Measurements from ENCODE around the gene WWC1.

Gene WWC1

DNA sequence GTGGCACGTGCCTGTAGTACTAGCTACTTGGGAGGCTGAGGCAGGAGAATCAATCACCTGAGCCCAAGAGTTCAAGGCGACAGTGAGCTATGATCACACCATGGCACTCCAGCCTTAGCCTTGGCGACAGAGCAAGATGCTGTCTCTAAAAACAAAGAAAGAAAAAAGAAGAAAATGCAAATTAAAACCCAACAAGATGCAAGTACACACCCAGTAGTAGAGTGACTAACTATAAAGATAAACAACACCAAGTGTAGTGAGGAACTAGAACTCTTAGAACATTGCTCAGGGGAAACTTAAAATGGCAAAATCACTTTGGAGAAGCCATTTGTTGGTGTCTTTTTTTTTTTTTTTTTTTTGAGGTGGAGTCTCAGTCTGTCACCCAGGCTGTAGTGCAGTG, 160.1 kb downstream of the WWC1 start:
- DNase-seq: no peak

DNA sequence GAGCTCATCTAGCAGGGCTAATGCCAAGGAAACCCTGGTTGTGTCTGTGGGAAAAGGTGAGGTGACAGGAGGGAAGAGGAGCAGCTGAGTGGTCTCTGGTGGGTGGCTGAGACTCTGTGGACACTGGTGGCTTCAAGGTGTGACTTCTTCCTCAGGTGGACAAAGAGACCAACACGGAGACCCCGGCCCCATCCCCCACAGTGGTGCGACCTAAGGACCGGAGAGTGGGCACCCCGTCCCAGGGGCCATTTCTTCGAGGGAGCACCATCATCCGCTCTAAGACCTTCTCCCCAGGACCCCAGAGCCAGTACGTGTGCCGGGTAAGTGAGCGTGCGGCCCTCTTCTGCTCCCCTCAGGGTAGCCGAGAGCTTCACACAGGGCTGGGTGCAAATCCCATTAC, 163.8 kb downstream of the WWC1 start:
- DNase-seq: no peak

DNA sequence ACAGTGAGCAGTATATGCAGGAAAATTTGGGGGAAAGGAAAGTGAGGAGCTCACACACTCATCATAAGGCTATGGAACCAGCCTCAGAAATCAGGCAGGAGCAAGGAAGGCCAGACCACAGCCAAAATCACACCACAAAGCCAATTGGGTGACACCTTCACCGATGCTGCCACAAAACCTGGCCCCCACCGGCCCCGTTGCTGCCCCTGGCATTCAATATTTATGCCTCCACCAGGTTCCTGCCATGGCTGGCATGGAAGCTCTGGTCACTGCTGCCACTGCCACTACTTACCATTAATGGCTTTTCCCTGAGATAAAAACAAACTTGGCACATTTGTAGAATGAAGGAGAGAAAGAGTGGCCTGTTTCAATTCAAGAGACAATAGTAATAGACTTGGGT, 166.1 kb downstream of the WWC1 start:
- DNase-seq: no peak

DNA sequence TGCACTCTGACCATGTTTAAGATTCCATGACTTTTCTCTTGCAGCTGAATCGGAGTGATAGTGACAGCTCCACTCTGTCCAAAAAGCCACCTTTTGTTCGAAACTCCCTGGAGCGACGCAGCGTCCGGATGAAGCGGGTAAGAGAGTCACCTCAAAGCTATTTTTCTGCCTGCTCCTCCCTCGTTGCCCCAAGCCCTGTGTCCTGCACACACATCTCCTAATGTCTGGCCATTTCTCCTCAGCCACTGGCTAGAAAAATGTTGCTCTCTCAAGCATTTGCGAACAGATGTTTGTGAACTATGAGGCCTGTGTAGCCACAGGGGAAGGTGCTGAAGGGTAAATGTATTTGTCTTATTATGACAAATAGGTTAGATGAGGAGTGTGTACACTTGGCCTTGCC, 169.2 kb downstream of the WWC1 start:
- no peak for DNase-seq

DNA sequence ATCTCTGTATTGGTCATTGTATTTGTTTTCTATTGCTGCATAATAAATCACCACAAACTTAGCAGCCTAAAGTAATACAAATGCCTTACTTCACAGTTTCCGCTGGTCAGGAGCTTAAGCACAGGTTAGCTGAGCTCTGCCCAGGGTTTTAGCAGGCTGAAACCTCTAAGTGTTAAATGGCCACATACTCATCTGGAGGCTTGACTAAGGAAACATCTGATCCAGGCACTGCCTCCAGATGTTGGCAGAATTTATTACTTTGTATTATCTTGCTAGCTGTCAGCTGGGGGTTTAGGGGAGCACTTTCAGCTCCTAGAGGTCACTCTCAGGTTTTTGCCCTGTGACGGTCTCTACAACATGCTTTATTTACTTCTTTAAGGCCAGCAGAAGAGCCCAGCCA, 171.6 kb downstream of the WWC1 start:
- no peak for DNase-seq

DNA sequence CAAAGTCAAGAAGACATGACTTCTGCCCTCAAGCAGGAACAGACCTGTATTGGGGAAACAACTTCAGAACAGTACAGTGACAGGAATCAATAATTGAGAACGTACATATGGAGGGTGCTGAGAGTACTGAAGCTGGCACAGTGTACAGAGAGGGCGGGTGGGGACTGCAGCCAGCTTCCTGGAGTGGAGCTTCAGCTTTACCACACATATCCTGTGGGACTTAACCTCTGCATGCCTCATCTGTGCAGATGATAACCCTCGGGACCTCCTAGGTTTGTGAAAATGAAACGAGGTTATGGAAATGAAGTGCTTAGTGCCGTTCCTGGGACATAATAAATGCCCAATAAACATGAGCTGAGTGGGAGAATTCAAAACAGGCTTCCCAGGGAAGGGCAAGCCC, 172.8 kb downstream of the WWC1 start:
- DNase-seq: no peak

DNA sequence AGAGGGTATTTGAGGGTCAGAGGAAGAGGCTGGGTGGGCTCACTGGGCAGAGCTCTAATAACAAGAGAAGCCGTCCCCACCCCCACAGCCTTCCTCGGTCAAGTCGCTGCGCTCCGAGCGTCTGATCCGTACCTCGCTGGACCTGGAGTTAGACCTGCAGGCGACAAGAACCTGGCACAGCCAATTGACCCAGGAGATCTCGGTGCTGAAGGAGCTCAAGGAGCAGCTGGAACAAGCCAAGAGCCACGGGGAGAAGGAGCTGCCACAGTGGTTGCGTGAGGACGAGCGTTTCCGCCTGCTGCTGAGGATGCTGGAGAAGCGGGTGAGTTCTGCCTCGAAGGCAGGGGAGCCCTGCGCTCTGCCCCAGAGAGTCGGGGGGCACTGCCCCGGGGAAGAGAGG, 173.2 kb downstream of the WWC1 start:
- no peak for DNase-seq

DNA sequence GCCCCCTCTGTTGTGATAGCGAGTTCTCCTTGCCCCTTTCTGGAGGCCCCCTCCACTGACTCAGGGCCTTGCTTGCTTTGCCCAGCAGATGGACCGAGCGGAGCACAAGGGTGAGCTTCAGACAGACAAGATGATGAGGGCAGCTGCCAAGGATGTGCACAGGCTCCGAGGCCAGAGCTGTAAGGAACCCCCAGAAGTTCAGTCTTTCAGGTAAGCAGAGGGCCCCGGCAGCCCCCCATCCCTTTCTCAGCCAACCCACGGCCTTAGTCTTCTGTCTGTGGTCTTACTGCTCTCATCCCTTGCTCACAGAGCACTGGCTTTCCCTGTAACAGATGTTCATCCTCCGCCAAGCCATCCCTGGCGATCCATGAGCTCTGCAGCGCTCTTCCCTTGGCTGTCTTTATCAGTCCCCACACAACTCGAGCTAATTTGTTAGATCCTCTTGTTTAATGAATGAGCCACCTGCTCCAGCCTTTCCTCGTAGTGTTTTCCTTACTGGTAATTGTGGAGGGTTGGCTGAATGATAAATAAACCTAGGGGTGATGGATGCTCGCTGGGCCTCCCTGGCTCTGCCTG, 176.4 kb downstream of the WWC1 start:
- DNase-seq: no peak

DNA sequence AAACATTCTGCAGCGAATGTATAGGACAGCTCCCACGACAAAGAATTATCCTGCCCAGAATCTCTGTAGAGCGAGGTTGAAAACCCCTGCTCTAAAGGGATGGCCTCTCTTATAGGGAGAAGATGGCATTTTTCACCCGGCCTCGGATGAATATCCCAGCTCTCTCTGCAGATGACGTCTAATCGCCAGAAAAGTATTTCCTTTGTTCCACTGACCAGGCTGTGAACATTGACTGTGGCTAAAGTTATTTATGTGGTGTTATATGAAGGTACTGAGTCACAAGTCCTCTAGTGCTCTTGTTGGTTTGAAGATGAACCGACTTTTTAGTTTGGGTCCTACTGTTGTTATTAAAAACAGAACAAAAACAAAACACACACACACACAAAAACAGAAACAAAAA, 177.4 kb downstream of the WWC1 start:
- DNase-seq: no peak

DNA sequence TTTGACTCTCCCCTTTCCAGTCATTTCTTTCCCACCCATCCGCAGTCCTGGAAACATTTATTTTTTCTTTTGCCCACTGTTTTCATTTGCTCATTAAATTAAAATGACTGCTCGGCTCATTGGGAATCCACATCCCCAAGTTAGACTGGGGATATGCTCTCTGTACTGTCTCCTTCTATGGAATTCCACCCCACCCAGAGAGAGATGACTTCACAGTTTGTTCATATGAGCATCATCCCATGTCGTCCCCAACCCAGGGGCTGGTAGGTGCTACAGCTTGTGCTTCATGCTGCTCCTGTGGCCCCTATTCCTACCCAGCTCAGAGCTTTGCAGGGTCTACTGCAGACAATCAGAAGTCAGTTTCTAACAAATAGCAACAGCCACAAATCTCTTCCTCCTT, 178.4 kb downstream of the WWC1 start:
- DNase-seq: no peak

DNA sequence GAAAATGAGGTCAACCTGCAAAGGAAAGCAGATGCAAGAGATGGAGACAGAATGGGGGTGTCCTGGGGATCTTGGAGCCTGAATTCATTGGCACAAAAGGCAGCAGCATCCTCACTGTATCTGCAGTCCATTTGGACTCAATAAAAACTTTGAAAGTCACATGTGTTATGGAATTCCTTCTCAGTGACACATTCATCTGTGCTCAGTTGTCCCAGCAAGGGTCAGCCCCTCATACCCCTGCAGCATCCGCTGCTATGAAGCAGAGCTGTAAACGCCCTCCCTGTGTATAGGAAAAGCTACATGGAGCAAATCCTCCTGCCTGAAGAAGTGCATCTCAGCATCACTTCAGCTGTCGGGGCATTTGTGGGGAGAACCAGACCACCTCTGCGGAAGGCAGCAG, 180.3 kb downstream of the WWC1 start:
- no peak for DNase-seq

DNA sequence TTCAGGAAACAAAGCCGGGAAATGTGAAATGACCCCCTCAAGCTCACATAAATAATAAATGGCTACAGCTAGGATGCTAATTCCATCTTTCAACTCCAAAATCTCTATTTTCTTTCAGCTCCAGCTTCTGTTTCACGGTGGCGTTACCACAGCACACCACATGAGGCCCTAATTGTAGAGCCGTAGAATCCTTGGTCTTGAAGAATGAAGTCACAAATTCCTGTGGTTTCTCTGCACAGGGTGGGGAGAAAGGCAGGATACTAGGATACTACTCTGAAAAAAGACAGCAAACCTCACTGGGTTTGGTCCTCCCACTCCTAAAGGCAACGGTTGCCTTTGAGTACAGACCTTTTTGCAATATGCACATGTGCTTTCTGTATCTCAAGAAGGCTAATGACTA, 180.9 kb downstream of the WWC1 start:
- DNase-seq: no peak

DNA sequence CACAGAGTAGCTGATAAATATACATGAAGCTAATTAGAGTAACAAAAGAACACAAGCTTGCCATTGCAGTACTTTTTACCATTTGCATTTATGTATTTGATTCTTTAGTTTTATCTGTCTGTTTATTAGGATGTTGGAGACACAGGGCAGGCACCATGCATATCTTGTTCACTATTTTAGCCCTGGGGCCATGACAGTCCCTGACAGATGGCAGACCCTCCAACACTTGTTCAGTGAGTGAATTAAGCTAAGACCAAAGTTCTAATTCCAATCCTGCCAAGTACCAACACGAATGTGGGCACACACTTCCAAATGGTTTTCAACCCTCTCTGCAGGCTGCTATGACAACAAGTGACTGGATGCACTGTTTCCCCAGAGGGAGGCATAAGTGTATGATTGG, 182.9 kb downstream of the WWC1 start:
- no peak for DNase-seq

DNA sequence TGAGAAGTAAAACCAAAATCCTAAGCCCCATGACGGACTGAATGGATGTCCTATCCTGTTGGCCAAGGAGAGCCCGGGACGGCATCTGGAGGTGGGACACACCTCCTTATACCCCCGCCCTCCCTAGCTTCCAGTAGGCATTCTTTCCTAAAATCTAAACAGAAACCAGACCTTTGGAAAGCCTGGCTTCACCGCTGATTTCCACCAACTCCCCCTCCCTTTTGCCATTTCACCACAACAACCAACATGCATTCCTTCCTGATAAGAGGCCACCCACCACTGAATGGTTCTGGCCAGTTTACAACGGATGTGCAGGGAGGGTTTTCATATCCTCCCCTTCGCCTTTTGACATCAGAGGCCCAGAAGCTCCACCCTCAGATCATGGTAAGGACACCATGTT, 185.6 kb downstream of the WWC1 start:
- DNase-seq: no peak

DNA sequence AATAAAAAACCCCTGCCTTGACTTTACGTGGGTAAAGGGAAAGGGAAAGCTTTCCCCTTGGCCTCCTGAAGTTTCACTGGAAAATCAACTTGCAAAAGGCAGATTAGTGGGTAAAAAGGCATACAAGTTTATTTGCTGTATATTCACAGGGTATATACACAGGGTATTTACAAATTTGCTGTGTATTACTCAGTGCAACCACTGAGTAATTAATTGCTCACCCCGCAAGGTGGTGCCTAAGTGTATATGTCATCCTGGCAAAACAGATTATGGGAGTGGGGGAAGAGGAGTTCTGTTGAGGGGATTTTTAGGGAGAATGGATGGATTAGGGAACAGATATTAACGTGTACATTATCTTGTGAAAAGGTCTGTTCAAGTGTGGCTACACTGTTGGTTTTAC, 187.7 kb downstream of the WWC1 start:
- no peak for DNase-seq

DNA sequence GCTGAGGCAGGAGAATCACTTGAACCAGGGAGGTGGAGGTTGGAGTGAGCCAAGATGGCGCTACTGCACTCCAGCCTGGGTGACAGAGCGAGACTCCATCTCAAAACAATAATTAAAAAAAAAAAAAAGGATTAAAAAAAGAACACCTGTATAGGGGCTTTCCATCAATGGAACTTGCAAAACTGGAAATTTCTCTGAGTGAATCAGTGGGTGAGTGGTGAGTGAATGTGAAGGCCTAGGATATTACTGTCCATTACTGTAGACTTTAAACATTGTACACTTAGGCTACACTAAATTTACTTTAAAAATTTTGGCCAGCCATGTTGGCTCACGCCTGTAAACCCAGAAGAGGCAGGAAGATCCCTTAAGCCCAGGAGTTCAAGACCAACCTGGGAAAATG, 189.2 kb downstream of the WWC1 start:
- no peak for DNase-seq

DNA sequence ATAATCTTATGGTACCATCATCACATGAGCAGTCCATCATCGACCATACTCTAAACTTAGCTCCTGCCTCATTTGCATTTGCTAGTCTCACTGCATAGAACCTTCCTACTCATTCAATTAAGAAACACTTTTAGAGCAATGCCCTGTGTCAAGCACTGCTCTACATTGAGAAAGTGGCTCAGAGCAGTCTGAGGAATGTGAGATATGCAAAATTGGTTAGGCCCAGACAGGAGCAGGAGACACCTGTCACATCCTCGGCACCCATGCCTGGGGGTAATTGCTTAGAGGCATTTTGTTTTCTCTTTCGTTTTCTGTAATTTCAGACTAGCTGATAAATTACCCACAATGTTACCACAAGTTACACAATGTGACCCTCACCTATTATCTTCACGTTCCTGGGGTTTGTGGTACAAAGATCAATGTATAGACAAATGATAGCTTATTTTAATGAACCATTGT, 189.9 kb downstream of the WWC1 start:
- peak; percentile 20 for DNase-seq

DNA sequence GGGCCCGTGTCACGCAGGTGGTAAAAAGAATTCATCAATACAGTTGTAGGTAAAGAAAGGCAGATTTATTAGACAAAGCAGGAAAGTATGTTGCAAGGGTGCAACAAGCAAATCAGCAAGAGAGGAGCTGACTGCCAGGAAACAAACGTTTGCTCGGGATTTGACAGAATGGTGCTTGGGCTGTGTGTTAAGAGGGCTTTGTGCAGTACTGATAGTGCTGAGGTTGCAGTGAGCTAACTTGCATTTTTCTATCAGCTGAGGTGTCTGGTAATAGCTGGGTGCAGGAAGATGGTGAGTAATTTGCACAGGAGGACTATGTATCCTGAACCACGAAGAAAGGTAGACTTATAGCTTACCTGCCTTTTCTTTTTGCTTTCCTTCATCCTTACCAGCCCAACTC, 190.9 kb downstream of the WWC1 start:
- no peak for DNase-seq

DNA sequence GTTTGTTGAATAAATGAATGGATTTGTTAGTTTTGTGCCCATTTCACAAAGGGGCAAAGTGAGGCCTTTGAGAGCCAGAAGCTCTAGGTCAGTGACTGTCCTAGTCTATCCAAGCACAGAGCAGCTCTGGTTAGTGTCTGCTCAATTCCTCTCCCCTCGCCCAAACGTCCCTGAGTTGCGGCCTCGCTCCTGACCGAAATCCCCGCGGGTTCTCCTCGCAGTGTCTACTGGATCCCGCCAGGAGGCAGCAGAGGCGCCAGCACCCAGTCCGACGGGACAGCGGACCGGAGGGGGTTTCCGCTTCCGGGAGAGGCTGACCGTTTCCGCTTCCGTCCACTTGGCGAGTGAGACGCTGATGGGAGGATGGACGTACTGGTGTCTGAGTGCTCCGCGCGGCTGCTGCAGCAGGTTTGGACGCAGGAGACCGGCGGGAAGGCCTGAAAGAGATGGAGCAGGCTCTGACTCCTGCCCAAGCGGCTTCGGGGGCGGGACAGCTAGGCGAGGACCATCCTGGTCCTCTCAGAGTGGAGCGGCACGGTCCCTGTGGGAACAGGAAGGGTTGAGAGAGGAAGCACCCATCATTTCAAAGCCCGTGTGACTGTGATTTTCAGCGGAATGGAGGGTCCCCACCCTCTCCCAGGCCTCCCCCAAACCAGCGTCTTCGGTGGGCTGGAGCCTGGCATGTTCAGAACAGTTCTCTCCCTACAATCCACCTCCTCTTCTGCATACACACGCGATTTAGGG, 194.9 kb downstream of the WWC1 start, which contains the start of gene RARS1:
Gene RARS1 (plus strand): TSS at position 336 of the 744 bp plus-strand sequence. CDS start 28 bp downstream, at position 364.
- DNase-seq: peak; percentile 95

DNA sequence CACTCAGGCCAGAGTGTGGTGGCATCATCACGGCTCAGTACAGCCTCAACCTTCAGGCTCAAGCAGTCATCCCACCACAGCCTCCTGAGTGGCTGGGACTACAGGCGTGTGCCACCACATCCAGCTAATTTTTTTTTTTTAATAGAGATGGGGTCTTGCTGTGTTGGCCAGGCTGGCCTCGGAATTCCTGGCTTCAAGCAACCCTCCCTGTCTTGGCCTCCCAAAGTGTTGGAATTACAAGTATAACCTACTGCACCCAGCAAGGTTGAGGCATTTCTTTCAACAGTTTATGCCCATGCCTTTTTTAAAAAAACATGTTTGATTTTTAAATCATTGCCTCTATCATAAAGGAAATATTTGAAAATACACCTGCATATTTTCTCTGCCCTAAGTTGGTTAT, 197.6 kb downstream of the WWC1 start:
- no peak for DNase-seq

DNA sequence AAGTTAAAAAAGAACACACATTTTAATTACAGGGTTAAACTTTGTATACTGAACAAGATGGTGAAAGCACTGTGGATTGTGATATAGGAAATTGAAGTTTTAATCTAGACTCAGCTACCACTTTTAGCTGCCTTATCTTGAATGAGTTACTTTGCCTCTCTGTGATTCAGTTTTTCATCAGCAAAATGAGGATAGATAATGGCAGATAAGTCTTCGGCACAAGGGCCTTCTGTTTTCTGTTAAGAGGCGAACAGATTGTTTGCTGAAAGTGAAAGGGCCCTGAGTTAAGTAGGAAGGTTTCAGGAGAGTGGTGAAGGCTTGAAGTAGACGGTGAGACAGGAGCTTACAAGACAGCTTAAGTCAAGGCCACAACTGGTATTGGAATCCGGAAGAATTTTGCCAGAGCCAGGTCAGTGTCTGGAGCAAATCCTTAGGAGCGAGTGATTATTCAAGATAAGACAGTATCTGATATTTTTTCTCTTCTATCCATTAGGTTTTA, 202.7 kb downstream of the WWC1 start:
- DNase-seq: no peak

DNA sequence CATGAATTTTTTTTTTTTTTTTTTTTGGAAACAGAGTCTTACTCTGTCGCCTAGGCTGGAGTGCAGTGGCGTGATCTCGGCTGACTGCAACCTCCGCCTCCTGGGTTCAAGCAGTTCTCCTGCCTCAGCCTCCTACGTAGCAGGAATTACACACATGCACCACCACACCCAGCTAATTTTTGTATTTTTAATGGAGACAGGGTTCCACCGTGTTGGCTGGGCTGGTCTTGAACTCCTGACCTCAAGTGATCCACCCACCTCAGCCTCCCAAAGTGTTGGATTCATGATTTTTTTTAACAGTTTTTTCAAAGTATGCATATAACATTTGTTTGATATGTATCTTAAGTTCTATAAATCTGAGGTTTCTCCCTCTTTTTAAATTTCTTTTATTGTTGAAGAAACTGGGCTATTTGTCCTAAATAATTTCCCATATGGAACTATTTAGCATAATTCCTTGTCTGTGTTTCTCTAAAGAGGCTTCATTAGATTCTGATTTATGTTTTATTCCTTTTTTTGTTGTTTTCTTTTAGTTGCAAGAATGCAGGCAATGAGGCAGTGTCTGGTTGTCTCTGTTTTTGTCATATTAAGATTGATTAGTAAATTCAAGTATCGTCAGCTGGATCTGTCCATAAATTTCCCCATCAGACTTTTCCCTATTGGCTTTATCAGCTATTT, 211.3 kb downstream of the WWC1 start:
- no peak for DNase-seq

DNA sequence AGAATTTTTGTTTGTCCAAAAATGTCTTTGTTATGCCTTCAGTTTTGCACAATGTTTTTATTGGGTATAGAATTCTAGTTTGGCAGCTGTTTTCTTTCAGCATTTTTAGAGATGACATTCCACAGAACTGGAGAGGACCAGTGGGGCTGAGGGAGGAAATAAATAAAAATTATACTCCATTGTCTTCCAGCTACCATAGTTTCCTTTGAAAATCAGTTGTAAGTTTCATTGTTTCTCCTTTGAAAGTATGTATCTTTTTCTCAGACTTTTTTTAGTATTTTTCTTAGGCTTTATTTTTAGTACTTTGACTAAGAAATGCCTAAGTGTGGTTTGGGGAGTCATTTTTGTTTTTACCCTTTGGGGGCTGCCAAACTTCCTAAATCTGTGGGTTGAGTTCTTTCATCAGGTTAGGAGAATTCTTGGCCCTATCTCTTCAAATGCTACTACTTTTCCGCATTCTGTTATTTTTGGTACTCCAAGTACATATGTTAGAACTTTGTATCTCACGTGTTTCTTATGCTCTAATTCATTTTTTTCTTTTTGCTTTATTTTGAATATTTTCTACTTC, 222.5 kb downstream of the WWC1 start:
- DNase-seq: no peak
